Stimulated activated CD4-positive, alpha-beta T cell treated with anti-CD3 and anti-CD28 coated beads, Interleukin-12 subunit alpha, Interleukin-12 subunit beta, amount 100 ng/mL, for 24 hours (primary cell): Measurements from ENCODE around the gene LBX2.

Source experiments
- DNase-seq, 2 experiments: peaks; one replicate each; pipeline ENCODE4 v3.0.0-alpha.2; 2020; ENCODE audit warnings: low read depth in 2 of 2

Gene LBX2

GRCh38 chr2:74525717-74526648, 26.6 kb upstream of the LBX2 start, which contains the start of gene DQX1:
DQX1 (minus strand) TSS chr2:74526231; CDS start chr2:74525729, 502 bp downstream.
- no peak for DNase-seq

GRCh38 chr2:74524955-74525716, 25.7 kb upstream of the LBX2 start:
- no peak for DNase-seq

GRCh38 chr2:74524005-74524404, 24.6 kb upstream of the LBX2 start:
- DNase-seq: no peak

- no peak for DNase-seq
Measured at GRCh38 chr2:74522516-74522915, 23.1 kb upstream of the LBX2 start.

- DNase-seq: no peak
Measured at GRCh38 chr2:74516650-74517049, 17.2 kb upstream of the LBX2 start.

GRCh38 chr2:74515981-74516633, 16.7 kb upstream of the LBX2 start:
- DNase-seq: peak; percentile 54 to 67

GRCh38 chr2:74515271-74515980, 16.0 kb upstream of the LBX2 start:
- no peak for DNase-seq

GRCh38 chr2:74514368-74515270, 15.2 kb upstream of the LBX2 start, which contains the start of gene TLX2:
TLX2 (plus strand) TSS chr2:74514450; CDS start chr2:74514807, 357 bp downstream.
- DNase-seq: no peak

GRCh38 chr2:74513605-74514367, 14.4 kb upstream of the LBX2 start:
- no peak for DNase-seq

GRCh38 chr2:74512744-74513604, 13.6 kb upstream of the LBX2 start:
- DNase-seq: no peak

GRCh38 chr2:74511104-74511989, 11.9 kb upstream of the LBX2 start:
- DNase-seq: no peak

- DNase-seq: no peak
Measured at GRCh38 chr2:74510272-74510671, 10.9 kb upstream of the LBX2 start.

GRCh38 chr2:74507926-74508520, 8.6 kb upstream of the LBX2 start:
- no peak for DNase-seq

GRCh38 chr2:74507145-74507925, 7.9 kb upstream of the LBX2 start, which contains the start of gene PCGF1:
PCGF1 (minus strand) TSS chr2:74507695; CDS start chr2:74507668, 27 bp downstream.
- DNase-seq: peak; percentile 96 to 99

GRCh38 chr2:74505448-74506246, 6.2 kb upstream of the LBX2 start:
- no peak for DNase-seq
